Measurements from ENCODE around the gene PALMD. TPM values are rescaled to one million over a fixed set of nuclear protein-coding genes. Genes with fewer than 3 reads are reported as not detected.

PALMD gene
- polyA plus RNA-seq, 1 of the 3 experiments (the other 2 are of a cell fraction), result 1.8 TPM

DNA sequence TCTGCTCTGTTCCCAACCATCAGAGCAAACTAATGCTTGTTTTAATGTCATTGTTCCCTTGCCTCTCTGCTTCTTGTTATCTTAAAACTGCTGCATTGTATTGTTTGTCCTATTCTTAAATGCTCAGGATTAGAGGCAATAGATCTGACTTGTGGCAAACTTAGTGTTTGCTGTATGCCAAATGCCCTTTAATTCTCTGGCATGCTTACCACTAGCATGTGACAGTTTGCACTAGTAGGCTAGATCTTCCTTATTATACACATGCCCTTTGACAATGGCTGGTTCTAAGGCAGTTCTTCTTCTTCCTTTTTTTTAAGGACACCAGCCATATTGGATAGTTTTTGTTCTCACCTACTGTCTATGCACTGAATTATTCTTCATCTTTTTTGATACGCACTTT lies 30.1 kb downstream of the PALMD start:
- no peaks in the 10 kb centered on the region for H4K20me1 ChIP-seq (ENCODE audit: insufficient read depth)
- H3K4me3 ChIP-seq (ENCODE audit: low read depth in 2 of 2, low read length in 1 of 2), result no peak overlapping the region
- no peak overlapping the region for H2AFZ ChIP-seq (ENCODE audit: low read depth)
- no peaks in the 10 kb centered on the region for H3K79me2 ChIP-seq (ENCODE audit: insufficient read depth)
- no peak overlapping the region for H3K27ac ChIP-seq (ENCODE audit: low read depth in 2 of 2, low read length in 1 of 2)
- ChIA-PET CTCF (no interaction called here), POLR2A (no interaction called here)
- H3K36me3 ChIP-seq (replicated peaks in 1 of 2; ENCODE audit: control insufficient read depth in 1 of 2, insufficient read depth in 2 of 2, low read length in 1 of 2), result peaks cover 0 to 28% of the 10 kb centered on the region in 2 experiments
- no peaks in the 10 kb centered on the region for H3K9me2 ChIP-seq
- H3K9me3 ChIP-seq, result no peaks in the 10 kb centered on the region
- WGBS (ENCODE audit: low lambda C conversion rate), result 100% methylated on average over 1 of the region's 1 CpG
- TF ChIP-seq, protein P1, sequence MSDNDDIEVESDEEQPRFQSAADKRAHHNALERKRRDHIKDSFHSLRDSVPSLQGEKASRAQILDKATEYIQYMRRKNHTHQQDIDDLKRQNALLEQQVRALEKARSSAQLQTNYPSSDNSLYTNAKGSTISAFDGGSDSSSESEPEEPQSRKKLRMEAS (IDR thresholded peaks at IDR 0.05; ENCODE audit: low read depth), result no peak
- TF ChIP-seq GABPA (IDR thresholded peaks at IDR 0.05; ENCODE audit: low read depth) (no peak), ELF1 (IDR thresholded peaks at IDR 0.05) (no peak), EP300 (IDR thresholded peaks at IDR 0.05; ENCODE audit: borderline replicate concordance in 1 of 2, low read depth in 1 of 2, low read length in 1 of 2) (no peak), MXI1 (IDR thresholded peaks at IDR 0.05; ENCODE audit: low read depth, low read length) (no peak), TAF1 (IDR thresholded peaks at IDR 0.05; ENCODE audit: borderline replicate concordance, low read depth, low read length) (no peak), GATA2 (CRISPR knock-in tag; IDR thresholded peaks at IDR 0.05) (no peak), RCOR1 (IDR thresholded peaks at IDR 0.05; ENCODE audit: low read length) (no peak), SMC3 (IDR thresholded peaks at IDR 0.05; ENCODE audit: low read depth, low read length) (no peak), POLR2AphosphoS5 (IDR thresholded peaks at IDR 0.05; ENCODE audit: low read depth, low read length) (no peak), JUND (IDR thresholded peaks at IDR 0.05) (no peak), TCF12 (IDR thresholded peaks at IDR 0.05) (no peak), RFX5 (IDR thresholded peaks at IDR 0.05; ENCODE audit: low read length) (no peak), RXRA (IDR thresholded peaks at IDR 0.05; ENCODE audit: borderline replicate concordance, low read depth) (no peak)
- TF ChIP-seq, protein P2, sequence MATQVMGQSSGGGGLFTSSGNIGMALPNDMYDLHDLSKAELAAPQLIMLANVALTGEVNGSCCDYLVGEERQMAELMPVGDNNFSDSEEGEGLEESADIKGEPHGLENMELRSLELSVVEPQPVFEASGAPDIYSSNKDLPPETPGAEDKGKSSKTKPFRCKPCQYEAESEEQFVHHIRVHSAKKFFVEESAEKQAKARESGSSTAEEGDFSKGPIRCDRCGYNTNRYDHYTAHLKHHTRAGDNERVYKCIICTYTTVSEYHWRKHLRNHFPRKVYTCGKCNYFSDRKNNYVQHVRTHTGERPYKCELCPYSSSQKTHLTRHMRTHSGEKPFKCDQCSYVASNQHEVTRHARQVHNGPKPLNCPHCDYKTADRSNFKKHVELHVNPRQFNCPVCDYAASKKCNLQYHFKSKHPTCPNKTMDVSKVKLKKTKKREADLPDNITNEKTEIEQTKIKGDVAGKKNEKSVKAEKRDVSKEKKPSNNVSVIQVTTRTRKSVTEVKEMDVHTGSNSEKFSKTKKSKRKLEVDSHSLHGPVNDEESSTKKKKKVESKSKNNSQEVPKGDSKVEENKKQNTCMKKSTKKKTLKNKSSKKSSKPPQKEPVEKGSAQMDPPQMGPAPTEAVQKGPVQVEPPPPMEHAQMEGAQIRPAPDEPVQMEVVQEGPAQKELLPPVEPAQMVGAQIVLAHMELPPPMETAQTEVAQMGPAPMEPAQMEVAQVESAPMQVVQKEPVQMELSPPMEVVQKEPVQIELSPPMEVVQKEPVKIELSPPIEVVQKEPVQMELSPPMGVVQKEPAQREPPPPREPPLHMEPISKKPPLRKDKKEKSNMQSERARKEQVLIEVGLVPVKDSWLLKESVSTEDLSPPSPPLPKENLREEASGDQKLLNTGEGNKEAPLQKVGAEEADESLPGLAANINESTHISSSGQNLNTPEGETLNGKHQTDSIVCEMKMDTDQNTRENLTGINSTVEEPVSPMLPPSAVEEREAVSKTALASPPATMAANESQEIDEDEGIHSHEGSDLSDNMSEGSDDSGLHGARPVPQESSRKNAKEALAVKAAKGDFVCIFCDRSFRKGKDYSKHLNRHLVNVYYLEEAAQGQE (IDR thresholded peaks at IDR 0.05; ENCODE audit: low read depth, low read length), result no peak
- TF ChIP-seq, protein P3, sequence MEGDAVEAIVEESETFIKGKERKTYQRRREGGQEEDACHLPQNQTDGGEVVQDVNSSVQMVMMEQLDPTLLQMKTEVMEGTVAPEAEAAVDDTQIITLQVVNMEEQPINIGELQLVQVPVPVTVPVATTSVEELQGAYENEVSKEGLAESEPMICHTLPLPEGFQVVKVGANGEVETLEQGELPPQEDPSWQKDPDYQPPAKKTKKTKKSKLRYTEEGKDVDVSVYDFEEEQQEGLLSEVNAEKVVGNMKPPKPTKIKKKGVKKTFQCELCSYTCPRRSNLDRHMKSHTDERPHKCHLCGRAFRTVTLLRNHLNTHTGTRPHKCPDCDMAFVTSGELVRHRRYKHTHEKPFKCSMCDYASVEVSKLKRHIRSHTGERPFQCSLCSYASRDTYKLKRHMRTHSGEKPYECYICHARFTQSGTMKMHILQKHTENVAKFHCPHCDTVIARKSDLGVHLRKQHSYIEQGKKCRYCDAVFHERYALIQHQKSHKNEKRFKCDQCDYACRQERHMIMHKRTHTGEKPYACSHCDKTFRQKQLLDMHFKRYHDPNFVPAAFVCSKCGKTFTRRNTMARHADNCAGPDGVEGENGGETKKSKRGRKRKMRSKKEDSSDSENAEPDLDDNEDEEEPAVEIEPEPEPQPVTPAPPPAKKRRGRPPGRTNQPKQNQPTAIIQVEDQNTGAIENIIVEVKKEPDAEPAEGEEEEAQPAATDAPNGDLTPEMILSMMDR (IDR thresholded peaks at IDR 0.05), result no peak
- TF ChIP-seq, protein P4, sequence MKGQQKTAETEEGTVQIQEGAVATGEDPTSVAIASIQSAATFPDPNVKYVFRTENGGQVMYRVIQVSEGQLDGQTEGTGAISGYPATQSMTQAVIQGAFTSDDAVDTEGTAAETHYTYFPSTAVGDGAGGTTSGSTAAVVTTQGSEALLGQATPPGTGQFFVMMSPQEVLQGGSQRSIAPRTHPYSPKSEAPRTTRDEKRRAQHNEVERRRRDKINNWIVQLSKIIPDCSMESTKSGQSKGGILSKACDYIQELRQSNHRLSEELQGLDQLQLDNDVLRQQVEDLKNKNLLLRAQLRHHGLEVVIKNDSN (IDR thresholded peaks at IDR 0.05; ENCODE audit: borderline replicate concordance, low read depth), result no peak
- TF ChIP-seq, protein P5, sequence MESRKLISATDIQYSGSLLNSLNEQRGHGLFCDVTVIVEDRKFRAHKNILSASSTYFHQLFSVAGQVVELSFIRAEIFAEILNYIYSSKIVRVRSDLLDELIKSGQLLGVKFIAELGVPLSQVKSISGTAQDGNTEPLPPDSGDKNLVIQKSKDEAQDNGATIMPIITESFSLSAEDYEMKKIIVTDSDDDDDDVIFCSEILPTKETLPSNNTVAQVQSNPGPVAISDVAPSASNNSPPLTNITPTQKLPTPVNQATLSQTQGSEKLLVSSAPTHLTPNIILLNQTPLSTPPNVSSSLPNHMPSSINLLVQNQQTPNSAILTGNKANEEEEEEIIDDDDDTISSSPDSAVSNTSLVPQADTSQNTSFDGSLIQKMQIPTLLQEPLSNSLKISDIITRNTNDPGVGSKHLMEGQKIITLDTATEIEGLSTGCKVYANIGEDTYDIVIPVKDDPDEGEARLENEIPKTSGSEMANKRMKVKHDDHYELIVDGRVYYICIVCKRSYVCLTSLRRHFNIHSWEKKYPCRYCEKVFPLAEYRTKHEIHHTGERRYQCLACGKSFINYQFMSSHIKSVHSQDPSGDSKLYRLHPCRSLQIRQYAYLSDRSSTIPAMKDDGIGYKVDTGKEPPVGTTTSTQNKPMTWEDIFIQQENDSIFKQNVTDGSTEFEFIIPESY (IDR thresholded peaks at IDR 0.05; ENCODE audit: borderline replicate concordance, low read depth), result no peak
- no peak for DNase-seq
- no peak overlapping the region for H3K4me2 ChIP-seq
- no peak overlapping the region for H3K9ac ChIP-seq
- no peaks in the 10 kb centered on the region for H3K27me3 ChIP-seq (ENCODE audit: insufficient read depth)
- peaks cover 14% of the 10 kb centered on the region for H3F3A ChIP-seq (replicated peaks; ENCODE audit: insufficient read depth)
- peaks cover 4 to 16% of the 10 kb centered on the region in 2 experiments; a peak in 3 of 4 replicates for H3K4me1 ChIP-seq (ENCODE audit: control insufficient read depth in 1 of 2, insufficient read depth in 2 of 2, low read depth in 1 of 2, low read length in 1 of 2)
